HG03159 (cell line): ENCODE results near the gene RFESD.

Experiments used
- ATAC-seq: cut with Tn5 transposase; IDR thresholded peaks from one replicate; pipeline ENCODE4 v1.9.1; 2021; ENCODE audit warnings: mild to moderate bottlenecking, moderate library complexity; ENCODE audit not compliant: unreplicated experiment

The RFESD gene

DNA sequence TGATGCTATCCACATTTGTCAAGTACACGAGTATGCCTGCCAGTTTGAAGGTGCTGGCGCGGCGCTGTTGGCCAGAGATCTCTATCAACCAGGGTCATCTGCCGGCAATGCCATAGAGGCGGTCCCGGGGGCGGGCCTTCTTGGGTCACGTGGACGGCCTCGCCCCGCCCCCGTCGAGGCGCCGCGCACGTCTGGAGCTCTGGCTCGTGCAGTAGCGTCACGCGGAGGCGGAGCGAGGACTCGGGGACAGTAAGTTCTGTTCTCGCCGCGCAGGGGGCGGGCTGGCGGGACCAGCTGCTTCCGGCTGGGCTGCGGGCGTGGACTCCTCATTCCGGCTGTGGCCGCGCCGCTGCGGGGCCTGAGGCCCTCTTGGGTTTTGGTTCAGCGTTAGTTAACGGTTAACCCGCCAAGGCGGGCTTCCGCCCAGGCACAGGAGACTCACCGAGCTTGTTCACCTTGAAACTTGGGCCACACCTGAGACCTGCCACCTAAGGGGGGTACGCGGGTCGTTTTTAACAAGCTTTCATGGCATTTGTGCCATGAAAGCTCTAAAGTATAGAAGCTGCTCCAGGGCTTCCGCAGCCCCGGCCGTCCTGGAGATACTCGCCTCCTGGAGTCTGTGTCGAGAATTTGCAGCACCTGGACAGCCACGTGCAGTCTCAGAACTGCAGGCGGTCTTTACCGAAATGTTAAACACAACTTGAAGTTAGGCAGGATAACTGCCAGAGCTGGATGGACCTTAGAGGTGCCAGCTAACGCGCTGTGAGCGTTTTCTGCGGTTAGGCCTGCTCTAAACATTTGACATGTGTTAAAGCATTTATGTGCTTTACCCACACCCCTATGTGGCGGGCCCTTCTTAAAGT lies at the start of gene RFESD:
Gene RFESD, plus strand, starts transcription at position 209 of the 863 bp plus-strand sequence. CDS start 5,495 bp downstream, outside the sequence.
- ATAC-seq = peak; percentile 97

DNA sequence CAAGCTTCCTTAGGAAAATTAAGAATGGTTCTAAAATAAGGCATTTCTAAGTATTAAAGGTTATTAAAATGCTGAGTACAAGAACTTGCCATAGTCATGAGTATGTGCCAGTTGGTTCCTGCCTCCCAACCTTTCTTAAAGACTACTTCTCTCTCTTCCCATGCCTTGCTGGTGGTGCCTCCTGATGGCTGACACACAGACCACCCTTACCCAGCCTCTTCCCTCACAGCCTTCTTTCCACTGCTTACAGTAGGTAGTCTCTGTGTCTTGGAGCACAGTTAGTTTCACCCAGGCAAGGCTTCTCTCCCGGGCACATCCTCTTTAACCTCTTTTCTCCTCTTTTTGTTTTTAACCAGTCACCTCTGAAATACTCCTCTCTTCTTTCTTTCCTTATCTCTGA lies 47.3 kb upstream of the RFESD start:
- no peak for ATAC-seq

DNA sequence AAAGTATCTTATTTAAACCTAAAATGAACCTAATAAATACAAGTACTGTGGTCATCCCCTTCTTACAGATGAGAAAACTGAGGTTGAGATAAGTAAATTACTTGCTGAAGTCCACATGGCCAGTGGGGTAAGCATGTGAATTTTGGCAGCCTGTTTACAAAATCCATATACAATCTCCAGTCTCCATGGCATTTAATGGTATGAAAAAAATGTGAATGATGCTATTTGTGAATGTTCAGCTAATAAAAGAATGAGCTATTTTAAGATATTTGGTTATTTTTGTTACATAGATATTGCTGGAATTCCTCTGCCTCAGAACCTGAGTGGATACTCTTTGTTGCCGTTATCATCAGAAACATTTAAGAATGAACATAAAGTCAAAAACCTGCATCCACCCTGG lies 46.0 kb upstream of the RFESD start:
- no peak for ATAC-seq

DNA sequence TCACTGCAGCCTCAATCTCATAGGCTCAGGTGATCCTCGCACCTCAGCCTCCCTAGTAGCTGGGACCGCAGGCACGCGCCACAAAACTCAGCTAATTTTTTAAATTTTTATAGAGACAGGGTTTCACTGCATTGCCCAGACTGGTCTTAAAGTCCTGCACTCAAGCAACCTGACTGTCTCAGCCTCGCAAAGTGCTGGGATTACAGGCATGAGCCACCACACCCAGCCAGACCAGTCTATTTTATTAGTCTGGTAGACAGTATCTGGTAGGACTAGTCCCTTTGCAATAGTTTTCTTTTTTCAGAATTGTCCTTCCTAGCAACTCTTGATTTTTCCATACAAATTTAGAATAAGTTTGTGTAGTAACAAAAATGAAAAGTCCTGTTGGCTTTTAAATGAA lies 40.8 kb upstream of the RFESD start:
- no peak for ATAC-seq

DNA sequence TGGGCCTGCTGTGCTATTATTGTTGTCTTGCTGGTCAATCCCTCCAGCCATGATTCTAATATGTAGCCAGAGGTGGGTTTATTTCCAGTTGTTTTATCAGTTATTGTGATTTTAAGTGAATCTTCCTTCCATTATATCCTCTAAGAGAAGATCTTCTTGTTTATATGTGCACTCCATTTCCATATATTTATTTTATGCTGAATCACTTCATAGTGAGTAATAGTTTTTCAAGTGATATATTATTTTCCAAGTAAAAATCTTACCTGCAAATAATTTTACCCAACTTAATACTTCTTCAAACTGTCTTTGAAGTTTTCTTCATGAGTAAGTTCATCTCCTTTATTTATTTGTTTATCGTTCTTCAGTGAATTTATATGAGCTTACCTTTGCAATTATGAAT lies 40.2 kb upstream of the RFESD start:
- no peak for ATAC-seq

DNA sequence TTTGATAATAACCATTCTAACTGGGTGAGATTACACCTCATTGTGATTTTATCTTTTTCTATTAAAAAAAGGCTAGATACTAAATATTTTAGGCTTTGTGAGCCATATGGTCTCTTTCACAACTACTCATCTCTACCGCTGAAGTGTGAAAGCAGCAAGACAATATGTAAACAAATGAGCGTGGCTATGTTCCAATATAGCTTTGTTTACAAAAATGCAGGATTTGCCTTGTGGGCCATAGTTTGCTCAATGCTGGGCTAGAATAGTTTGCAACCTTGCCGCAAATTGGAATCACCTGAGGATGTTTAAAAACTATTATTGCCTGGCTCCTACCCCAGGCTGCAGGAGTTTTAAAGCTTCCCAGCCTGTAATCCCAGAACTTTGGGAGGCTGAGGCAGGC lies 36.9 kb upstream of the RFESD start:
- no peak for ATAC-seq

DNA sequence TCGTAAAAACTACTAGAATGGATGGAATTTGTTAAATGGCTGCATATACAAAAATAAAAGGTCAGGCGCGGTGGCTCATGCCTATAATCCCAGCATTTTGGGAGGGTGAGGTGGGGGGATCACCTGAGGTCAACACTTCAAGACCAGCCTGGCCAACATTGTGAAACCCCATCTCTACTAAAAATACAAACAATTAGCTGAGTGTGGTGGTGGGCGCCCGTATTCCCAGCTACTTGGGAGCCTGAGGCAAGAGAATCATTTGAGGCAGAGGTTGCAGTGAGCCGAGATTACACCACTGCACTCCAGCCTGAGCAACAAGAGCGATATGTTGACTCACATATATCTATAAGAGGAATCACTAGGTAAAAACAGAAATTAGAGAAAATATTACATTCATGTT lies 36.0 kb upstream of the RFESD start:
- no peak for ATAC-seq

DNA sequence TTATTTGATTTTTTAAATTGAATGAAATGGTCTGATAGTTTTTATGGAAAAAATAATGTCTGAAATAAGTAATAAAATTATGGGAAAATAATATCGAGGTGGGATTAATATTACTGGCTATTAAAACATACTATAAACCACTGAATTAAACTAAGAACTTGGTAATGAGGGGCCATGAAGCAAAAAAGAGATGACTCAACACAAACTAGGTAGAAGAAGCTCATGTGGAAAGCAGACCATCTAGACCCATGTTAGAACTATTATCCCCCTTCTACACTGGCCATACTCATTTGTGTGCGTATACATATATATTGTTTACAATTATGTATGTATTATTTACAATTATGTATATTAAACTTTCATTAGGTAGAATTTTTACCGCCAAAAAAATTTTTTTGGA lies 35.2 kb upstream of the RFESD start:
- no peak for ATAC-seq

DNA sequence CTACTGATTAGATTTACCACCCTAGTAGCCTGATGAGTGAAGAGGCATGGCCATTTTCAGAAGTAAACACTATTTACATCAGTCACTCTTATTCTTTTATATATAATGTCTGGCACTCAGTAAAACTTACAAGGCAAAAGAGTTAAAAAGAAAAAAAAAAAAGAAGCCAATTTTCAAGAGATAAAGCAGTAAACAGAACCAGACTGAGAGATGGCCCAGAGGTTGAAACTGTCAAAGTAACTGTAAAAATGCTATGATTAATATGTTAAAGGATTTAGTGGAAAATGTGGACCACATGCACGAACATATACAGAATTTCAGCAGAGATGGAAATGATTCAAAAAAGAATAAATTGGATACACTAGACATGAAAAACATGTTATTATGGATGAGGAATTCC lies 33.1 kb upstream of the RFESD start:
- ATAC-seq = no peak

DNA sequence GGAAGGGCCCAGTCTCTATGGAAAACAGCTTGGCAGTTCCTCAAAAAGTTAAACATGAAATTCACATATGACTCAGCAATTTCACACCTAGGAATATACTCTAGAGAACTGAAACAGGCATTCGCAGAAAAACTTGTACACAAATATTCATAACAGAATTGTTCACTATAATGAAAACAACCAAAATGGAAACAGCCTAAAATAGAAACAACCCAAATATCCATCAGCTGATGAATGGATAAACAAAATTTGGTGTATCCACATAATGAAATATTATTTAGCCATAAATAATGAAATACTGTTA lies 31.5 kb upstream of the RFESD start:
- ATAC-seq = no peak

DNA sequence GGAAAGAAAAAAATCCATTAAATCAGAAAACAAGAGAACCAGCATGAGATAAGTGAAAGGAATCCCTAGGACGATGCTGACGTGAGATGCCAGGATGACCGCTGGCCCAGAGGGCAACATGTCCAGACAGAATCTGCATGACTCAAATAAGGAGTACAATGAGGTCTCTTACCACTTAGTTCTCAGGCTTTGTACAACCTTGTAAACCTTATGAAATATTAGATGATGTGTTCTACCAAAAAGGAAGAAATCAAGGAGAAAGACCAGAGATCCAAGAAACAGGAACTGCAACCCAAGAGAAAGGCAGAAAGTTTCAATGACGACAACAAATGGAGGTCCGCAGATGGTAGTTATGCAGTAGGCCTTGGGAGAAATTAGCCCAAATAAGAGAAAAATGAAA lies 29.5 kb upstream of the RFESD start:
- no peak for ATAC-seq

DNA sequence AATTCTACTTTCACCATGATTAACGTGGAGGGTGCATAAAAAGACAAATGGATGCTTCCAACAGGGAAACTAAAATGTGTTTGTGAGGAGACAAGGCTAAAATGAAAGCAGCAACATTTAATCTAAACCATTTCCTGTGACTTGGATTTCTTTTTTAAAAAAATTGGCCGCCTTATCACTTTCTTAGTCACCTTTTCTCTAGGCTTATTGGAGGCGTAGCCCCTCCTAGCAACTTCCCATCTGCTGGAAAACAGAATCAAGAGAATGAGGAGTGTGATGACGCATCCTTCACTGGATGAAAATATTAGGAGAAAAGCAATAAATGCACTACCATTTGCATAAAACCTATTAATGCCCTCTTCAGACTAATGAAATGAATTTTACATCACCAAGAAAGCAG lies 27.5 kb upstream of the RFESD start:
- no peak for ATAC-seq

DNA sequence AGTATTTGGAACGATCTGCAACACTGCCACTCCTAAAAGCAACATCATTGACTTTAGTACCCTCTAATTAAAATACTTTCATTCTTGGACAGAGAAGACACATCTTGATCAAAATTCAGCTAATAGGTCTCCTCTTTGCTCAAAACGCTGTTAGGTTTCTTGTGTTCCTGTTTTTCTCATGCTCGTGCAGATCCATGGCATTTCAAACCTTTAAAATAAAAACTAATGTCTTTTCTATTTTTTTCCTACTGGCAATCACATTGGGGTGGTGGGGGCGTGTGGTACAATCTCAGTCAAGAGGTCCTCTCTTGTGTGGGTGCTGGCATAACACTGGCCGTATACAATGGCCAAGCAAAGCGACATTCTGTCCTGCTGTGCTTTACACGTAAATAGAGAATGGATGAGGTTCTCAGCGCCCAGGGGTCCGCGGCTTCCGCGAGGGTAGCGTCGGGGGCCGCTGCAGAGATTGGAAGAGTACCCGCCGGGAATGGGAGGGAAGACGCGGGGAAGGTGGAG lies 27.0 kb upstream of the RFESD start:
- ATAC-seq = no peak

DNA sequence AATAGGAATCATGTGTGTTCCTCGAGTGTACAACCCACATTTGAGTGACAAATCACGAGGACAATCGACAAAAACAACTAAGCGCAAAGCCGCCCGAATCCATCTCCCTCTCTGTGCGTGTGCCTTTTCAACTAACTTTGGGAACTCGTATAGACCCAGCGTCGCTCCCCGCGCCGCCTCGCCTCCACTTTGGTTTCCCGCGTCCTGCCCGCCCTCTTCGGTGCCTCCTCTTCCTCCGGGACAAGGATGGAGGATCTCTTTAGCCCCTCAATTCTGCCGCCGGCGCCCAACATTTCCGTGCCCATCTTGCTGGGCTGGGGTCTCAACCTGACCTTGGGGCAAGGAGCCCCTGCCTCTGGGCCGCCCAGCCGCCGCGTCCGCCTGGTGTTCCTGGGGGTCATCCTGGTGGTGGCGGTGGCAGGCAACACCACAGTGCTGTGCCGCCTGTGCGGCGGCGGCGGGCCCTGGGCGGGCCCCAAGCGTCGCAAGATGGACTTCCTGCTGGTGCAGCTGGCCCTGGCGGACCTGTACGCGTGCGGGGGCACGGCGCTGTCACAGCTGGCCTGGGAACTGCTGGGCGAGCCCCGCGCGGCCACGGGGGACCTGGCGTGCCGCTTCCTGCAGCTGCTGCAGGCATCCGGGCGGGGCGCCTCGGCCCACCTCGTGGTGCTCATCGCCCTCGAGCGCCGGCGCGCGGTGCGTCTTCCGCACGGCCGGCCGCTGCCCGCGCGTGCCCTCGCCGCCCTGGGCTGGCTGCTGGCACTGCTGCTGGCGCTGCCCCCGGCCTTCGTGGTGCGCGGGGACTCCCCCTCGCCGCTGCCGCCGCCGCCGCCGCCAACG lies 26.3 kb upstream of the RFESD start, which contains the start of gene GPR150:
Gene GPR150, plus strand, starts transcription at position 58 of the 840 bp plus-strand sequence. Its CDS starts 189 bp downstream, at position 247.
- peak; percentile 66 for ATAC-seq

DNA sequence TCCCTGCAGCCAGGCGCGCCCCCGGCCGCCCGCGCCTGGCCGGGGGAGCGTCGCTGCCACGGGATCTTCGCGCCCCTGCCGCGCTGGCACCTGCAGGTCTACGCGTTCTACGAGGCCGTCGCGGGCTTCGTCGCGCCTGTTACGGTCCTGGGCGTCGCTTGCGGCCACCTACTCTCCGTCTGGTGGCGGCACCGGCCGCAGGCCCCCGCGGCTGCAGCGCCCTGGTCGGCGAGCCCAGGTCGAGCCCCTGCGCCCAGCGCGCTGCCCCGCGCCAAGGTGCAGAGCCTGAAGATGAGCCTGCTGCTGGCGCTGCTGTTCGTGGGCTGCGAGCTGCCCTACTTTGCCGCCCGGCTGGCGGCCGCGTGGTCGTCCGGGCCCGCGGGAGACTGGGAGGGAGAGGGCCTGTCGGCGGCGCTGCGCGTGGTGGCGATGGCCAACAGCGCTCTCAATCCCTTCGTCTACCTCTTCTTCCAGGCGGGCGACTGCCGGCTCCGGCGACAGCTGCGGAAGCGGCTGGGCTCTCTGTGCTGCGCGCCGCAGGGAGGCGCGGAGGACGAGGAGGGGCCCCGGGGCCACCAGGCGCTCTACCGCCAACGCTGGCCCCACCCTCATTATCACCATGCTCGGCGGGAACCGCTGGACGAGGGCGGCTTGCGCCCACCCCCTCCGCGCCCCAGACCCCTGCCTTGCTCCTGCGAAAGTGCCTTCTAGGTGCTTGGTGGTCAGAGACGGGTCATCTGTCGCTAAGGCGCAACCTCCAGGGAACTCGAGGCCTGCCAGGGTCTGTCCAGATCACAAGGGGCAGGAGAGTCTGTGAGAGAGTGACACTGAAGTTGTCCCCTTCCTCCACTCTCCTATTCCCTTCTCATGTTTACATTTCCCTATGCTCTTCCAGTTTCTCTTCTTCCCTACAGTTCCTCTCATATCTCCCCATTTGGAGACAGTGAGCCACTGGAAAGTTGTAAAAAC lies 25.4 kb upstream of the RFESD start:
- ATAC-seq = peak; percentile 44

DNA sequence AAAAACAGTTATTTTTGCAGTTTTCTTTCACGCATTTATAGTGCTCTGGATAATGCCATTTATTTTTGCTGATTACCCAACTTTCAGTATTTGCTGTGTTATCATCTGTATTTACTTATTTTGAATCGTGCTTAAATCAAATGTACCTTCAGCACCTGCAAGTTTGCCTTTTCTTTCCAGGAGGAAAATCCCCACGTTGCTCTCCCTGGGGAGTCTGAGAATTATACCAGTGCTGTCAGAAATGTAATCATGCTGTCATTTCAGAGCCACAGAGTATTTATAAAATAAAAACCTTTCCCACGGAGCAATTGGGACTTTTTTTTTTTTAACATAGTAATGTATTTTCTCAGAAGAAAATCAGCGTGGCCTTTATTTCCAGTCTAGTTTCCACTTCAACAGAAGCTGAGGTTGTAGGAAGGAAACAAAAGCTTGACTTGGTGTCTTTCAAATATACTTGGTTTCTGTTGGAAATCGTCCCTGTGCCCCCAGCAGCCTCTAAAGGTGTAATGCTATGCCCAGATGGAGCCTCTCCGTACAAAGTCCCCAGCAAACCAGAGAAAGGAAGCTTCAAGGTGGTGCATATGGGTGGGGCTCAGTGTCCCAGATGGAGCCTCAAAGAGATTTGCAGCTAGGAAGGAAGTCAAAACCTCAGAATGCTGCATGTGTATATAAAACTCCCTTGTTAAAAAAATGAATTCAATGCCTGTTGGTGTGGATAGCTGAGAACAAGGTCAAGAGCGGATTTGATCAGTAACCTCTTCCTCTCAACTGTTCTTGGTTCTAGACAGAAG lies 24.5 kb upstream of the RFESD start:
- no peak for ATAC-seq

DNA sequence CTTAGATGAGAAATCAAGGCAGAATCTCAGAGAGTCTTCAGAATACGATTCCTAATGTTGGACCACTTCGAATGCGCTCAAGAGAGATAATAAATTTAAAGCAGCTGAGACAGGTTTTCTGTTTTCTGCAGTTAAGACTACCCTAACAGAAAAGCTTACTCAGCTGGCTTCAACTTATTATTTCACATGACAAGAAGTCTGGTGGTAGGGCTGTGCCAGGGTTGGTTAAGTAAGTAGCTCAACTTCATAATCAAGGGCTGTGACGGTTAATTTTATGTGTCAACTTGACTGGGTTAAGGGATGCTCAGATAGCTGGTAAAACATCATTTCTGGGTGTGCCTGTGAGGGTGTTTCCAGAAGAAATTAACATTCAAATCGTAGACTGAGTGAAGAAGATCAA lies 22.9 kb upstream of the RFESD start:
- ATAC-seq = no peak

DNA sequence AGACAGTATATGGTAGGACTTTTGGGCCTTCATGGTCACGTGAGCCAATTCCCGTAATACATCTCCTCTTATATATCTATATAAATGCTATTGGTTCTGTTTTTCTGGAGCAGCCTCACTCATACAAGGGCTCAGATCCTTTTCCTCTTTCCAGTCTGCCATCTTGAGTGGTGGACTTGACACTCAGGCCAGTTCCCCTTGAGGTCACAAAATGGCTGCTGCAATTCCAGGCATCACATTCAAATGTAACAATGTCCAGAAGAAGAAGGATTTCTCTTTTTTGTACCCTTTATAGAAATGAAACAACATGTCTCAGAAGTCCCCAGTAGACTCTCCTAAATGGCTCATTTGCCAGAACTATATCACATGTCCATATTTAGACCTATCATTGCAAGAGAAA lies 22.2 kb upstream of the RFESD start:
- no peak for ATAC-seq

DNA sequence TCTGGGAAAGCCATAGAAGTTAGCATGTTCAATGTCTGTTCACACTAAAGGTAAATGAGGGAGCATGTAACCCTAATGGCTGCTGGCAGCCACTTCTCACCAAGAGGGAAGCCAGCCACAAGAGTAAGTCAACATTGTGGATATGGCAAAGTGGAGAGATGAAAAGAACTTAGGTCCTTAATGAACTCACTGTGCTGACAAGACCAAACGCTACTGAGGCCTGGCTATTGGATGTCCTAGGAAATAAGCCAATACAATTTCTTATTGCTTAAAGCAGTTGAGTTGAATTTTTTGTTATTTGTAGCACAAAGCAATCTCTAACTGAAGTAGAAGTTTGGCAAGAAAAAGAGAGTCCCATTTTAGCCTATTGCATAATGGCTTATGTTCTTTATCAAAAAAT lies 19.9 kb upstream of the RFESD start:
- ATAC-seq = no peak
